Astrocyte (in vitro differentiated cells and primary cell): Measurements from ENCODE around the gene SMDT1.

ENCODE experiments used
- CTCF ChIP-seq: IDR thresholded peaks from 2 replicates; pipeline ENCODE4 v1.5.1; 2011; ENCODE audit warnings: low read depth, mild to moderate bottlenecking, inconsistent platforms, low read length, moderate library complexity; ENCODE audit not compliant: insufficient read depth
- EZH2 ChIP-seq: IDR thresholded peaks from 2 replicates; pipeline ENCODE4 v1.6.1; 2012; ENCODE audit warnings: mild to moderate bottlenecking, low read length, inconsistent platforms; ENCODE audit not compliant: insufficient read depth

- TF ChIP-seq EZH2 (no peak), CTCF (no peak)
Observed at GRCh38 chr22:42066937-42067336, 12.6 kb upstream of the SMDT1 start.
